ENCODE data around the gene CLDN1.

The CLDN1 gene

DNA sequence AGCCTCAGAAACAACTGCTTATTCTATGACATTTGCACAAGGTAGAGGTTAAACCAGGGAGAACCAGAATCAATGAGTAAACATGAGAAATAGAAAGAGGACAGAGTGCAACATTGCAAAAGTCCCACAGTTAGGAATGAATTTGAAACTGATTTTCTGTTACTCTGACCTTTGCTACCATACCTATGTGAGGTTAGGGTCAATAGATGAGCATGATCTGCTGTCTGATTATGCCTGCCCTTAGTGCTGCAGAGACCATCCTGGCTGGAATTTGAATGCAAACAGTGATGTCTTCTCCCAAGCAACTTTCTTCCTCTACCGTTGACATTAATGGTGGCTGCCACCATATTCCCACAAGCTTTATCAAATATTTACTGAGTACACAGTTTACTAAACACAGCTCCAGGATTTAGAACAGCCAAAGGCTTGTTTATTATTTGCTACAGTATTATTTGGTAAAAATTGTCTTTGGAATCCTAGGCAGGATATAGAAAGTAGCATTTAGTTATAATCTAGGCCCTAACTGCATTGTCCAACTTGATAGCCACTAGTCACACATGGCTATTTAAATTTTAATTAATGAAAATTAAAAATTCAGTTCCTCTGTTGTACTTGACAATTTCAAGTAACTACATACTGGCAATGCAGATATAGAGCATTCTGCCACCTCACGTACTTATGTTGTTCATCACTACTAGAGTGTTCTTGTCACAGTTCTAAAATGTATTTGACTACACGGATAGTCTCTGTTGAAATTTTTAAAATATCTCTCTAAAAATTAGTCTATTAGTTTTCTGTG, 8.9 kb upstream of the CLDN1 start:
- TF ChIP-seq, protein P1, sequence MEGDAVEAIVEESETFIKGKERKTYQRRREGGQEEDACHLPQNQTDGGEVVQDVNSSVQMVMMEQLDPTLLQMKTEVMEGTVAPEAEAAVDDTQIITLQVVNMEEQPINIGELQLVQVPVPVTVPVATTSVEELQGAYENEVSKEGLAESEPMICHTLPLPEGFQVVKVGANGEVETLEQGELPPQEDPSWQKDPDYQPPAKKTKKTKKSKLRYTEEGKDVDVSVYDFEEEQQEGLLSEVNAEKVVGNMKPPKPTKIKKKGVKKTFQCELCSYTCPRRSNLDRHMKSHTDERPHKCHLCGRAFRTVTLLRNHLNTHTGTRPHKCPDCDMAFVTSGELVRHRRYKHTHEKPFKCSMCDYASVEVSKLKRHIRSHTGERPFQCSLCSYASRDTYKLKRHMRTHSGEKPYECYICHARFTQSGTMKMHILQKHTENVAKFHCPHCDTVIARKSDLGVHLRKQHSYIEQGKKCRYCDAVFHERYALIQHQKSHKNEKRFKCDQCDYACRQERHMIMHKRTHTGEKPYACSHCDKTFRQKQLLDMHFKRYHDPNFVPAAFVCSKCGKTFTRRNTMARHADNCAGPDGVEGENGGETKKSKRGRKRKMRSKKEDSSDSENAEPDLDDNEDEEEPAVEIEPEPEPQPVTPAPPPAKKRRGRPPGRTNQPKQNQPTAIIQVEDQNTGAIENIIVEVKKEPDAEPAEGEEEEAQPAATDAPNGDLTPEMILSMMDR (IDR thresholded peaks at IDR 0.05) = no peak
- no peak for DNase-seq
- no peak overlapping the region for H3K4me3 ChIP-seq
- H3K27ac ChIP-seq = no peak overlapping the region
- peaks cover 0 to 7% (median 4%) of the 10 kb centered on the region in 4 donors for H3K4me1 ChIP-seq
- H3K27me3 ChIP-seq = no peaks in the 10 kb centered on the region
- intact Hi-C loops (cut with DNase I; ENCODE audit: low total_unique reads) = no loop called here
- no peaks in the 10 kb centered on the region for H3K36me3 ChIP-seq
- H3K9me3 ChIP-seq = no peaks in the 10 kb centered on the region

DNA sequence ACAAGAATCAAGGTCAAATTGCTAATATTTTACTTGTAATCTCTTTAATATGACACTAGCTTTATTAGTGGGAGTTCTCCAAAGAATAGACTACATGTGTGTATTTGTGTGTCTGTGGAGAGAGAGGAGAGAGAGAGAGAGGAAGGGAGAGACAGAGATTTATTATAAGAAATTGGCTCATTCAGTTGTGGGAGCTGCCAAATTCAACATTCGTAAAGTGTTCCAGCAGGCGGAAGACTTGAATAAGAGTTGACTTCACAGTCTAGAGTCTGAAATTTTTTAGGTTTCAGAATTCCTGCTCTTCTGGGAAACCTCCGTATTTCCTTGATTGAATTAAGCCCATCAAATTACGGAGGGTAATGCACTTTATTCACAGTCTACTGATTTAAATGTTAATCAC, 4.7 kb upstream of the CLDN1 start:
- H3K27ac ChIP-seq = no peak overlapping the region
- intact Hi-C loops (cut with DNase I; ENCODE audit: low total_unique reads) = no loop called here

DNA sequence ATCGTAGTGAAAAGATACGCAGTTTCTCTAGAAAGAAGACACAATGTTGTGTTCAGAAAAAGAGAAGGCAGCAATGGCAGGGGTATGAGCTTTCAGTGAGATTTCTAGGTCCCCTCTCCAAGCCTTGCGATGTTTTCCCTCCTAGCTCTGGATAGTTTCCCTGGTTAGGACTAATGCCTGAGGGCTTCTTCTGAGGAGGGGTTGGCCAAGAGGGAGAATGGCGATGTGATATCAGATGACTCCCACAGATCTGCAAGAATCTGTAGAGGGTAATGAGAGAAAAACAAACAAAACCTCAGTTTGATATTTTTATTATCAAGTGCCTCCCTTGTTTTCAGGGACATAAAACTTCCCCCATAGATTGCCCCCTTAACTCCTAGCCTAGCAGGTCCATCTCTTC, 4.1 kb upstream of the CLDN1 start:
- TF ChIP-seq, protein P1 (IDR thresholded peaks at IDR 0.05) = no peak
- Histone ChIP-seq H3K4me1 (peaks cover 0 to 25% (median 16%) of the 10 kb centered on the region in 4 donors), H3K9me3 (no peaks in the 10 kb centered on the region), H3K27ac (no peak overlapping the region), H3K27me3 (peaks cover 0 to 5% of the 10 kb centered on the region in 2 donors), H3K4me3 (no peak overlapping the region), H3K36me3 (no peaks in the 10 kb centered on the region)
- no peak for DNase-seq
- intact Hi-C loops (cut with DNase I; ENCODE audit: low total_unique reads) = no loop called here

More for the DNA sequence above, 4.7 kb upstream of the CLDN1 start:
- Histone ChIP-seq H3K4me3 (no peak overlapping the region), H3K36me3 (no peaks in the 10 kb centered on the region), H3K9me3 (no peaks in the 10 kb centered on the region), H3K27me3 (peaks cover 0 to 3% of the 10 kb centered on the region in 2 donors), H3K4me1 (peaks cover 0 to 20% (median 11%) of the 10 kb centered on the region in 4 donors)
- TF ChIP-seq, protein P1 (IDR thresholded peaks at IDR 0.05) = no peak
- DNase-seq = no peak

DNA sequence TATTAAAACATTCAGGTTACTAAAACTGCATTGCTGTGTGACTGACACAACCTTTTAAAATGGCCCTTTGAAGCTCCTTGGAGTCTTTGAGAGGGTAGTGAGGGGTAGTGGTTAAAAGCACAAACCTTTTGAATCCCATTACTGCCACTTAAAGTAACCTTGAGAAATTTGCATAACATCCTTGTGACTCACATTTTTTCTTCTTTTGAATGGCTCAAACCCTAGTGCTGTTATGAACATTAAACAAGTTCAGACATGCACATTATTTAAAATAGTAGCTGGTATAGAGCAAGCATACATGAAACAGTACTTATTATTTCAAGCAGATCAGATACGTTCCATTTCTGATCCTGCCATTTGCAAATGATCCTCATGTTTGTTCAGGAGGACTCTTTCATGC, 3.7 kb upstream of the CLDN1 start:
- intact Hi-C loops (cut with DNase I; ENCODE audit: low total_unique reads) = no loop called here
- Histone ChIP-seq H3K9me3 (no peaks in the 10 kb centered on the region), H3K27ac (no peak overlapping the region), H3K36me3 (no peaks in the 10 kb centered on the region), H3K4me1 (peaks cover 0 to 25% (median 16%) of the 10 kb centered on the region in 4 donors), H3K4me3 (no peak overlapping the region), H3K27me3 (peaks cover 0 to 5% of the 10 kb centered on the region in 2 donors)
- DNase-seq = no peak
- TF ChIP-seq, protein P1 (IDR thresholded peaks at IDR 0.05) = no peak

DNA sequence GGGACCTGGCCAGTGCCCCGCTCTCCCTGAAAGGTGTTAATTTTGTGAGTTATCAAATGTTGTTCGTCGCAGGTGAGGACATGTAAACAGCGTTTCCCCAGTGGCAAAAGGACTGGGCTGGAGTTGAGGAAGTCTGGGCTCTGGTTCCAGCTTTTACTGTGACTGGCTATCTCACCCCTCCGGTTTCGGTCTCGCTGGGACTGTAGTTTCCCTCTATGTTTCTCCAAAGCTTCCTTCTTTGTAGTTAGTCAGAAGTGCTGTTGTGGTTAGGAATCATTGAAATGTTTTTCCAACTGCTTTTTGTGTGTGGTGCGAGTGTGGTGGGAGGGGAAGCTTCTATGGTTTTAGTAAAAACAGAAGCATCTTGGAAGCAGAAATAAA, 990 bp upstream of the CLDN1 start:
- peak in 1 of 2 donors; percentile 21 for DNase-seq

More for the DNA sequence above, 990 bp upstream of the CLDN1 start:
- TF ChIP-seq, protein P1 (IDR thresholded peaks at IDR 0.05) = no peak
- Histone ChIP-seq H3K27ac (no peak overlapping the region), H3K36me3 (no peaks in the 10 kb centered on the region), H3K27me3 (peaks cover 0 to 5% of the 10 kb centered on the region in 2 donors), H3K9me3 (no peaks in the 10 kb centered on the region), H3K4me3 (no peak overlapping the region), H3K4me1 (peaks cover 0 to 25% (median 16%) of the 10 kb centered on the region in 4 donors)
- intact Hi-C loops (cut with DNase I; ENCODE audit: low total_unique reads) = loop anchor here (5.0 kb wide), 1 partner anchor 356 kb away; no protein-coding TSS in a partner anchor

All from tibial artery (tissue), 4 donors.